Spleen (tissue), 7 donors: Measurements from ENCODE around the gene CHRNA9.

ENCODE experiments used
- POLR2A ChIP-seq, 3 donors: fragments of 450-650 bp; IDR thresholded peaks; one replicate each; pipeline ENCODE4 v1.5.1; 2017; ENCODE audit warnings: antibody characterized with exemption in 3 of 3, mild to moderate bottlenecking in 1 of 3
- POLR2AphosphoS5 ChIP-seq, 3 donors: sonication (generic); formaldehyde crosslinking; IDR thresholded peaks; one replicate each; pipeline ENCODE4 v1.5.1; 2017; ENCODE audit warnings: antibody characterized with exemption in 3 of 3
- TF ChIP-seq, protein P1 (sequence below), 11 experiments: fragments of 200-600 bp in 7 of 11; fragments of 450-650 bp in 4 of 11; sonication (generic) in 4 of 11; IDR thresholded peaks in 8 of 11; conservative IDR thresholded peaks in 3 of 11; 1 replicate in 7 of 11; 2 replicates in 4 of 11; pipeline versions ENCODE4 v1.4.0 to v1.8.0; 2016 to 2021; ENCODE audit warnings: antibody characterized with exemption in 11 of 11, inconsistent platforms in 4 of 11, mild to moderate bottlenecking in 1 of 11
- donor health status: DM: no; HTN: no; CAD: no; lungs with moderate emphysema.
- donor health status: DM: no; HTN: no; CAD: no.
- donor health status: DM: no; HTN: no; CAD: no.

- no peak for TF ChIP-seq POLR2A (IDR thresholded peaks at IDR 0.05)
- TF ChIP-seq, protein P1, sequence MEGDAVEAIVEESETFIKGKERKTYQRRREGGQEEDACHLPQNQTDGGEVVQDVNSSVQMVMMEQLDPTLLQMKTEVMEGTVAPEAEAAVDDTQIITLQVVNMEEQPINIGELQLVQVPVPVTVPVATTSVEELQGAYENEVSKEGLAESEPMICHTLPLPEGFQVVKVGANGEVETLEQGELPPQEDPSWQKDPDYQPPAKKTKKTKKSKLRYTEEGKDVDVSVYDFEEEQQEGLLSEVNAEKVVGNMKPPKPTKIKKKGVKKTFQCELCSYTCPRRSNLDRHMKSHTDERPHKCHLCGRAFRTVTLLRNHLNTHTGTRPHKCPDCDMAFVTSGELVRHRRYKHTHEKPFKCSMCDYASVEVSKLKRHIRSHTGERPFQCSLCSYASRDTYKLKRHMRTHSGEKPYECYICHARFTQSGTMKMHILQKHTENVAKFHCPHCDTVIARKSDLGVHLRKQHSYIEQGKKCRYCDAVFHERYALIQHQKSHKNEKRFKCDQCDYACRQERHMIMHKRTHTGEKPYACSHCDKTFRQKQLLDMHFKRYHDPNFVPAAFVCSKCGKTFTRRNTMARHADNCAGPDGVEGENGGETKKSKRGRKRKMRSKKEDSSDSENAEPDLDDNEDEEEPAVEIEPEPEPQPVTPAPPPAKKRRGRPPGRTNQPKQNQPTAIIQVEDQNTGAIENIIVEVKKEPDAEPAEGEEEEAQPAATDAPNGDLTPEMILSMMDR (IDR thresholded peaks at IDR 0.05 in 8 of 11, conservative IDR thresholded peaks at IDR 0.05 in 3 of 11), result no peak
- TF ChIP-seq POLR2AphosphoS5 (IDR thresholded peaks at IDR 0.05), result no peak
Measured at GRCh38 chr4:40306226-40306625, 28.9 kb upstream of the CHRNA9 start.
